K562 (cell line): ENCODE results near the gene ASB6. TPM values are rescaled to one million over a fixed set of nuclear protein-coding genes. Genes with fewer than 3 reads are reported as not detected.
"Not testable (repeated sequence)": the region's sequence is repeated elsewhere in the genome, so short reads cannot be mapped to it uniquely, and the experiment has no call there.

ENCODE experiments used
- ATAC-seq: fragments of 200-7000 bp; cut with Tn5 transposase; 3 replicates; pipeline ENCODE4 v1.9.1; 2020; ENCODE audit warnings: moderate library complexity
- BruUV-seq: library from RNA; stranded (reverse); fragments of 400-500 nt; replicated peaks from 2 replicates; lab custom pipeline; 2021; lab: Mats Ljungman, UMichigan
- CTCF ChIA-PET: fragments of 300-600 bp; formaldehyde crosslinking; extraction: SDS; loops from one replicate; lab custom pipeline; 2021; ENCODE audit warnings: low intra/inter-chr PET ratio; lab: Yijun Ruan, JAX
- POLR2A ChIA-PET: fragments of 300-600, 350-650 bp; sonication (Branson Sonifier 250); formaldehyde crosslinking; extraction: SDS; loops from one replicate; lab custom pipeline; 2021; ENCODE audit warnings: antibody characterized with exemption, inconsistent platforms; lab: Yijun Ruan, JAX
- DNase-seq, 4 experiments: peaks; one replicate each; pipeline versions ENCODE4 v3.0.0 to v3.0.0-alpha.2; 2011 to 2018; ENCODE audit warnings: low spot score in 3 of 4, mixed read lengths in 3 of 4; ENCODE audit errors: extremely low read depth in 1 of 4
- FAIRE-seq: peaks from 2 replicates; lab custom pipeline; 2011; peaks lifted over from hg19 to GRCh38; lab: Jason Lieb, UNC
- H2AFZ ChIP-seq: 2 replicates; pipeline ENCODE4 v1.6.0; 2011; ENCODE audit warnings: low read depth, low read length, control low read depth, inconsistent platforms
- H3K27ac ChIP-seq: fragments of 200-600 bp; 3 replicates; pipeline ENCODE4 v1.8.0; 2011; ENCODE audit warnings: low read depth, mild to moderate bottlenecking, control low read depth, inconsistent platforms, low read length, moderate library complexity, mixed read lengths; ENCODE audit errors: extremely low read depth
- H3K27me3 ChIP-seq, 2 experiments: fragments of 300-600 bp in 1 of 2; 2 replicates in 1 of 2; 3 replicates in 1 of 2; pipeline versions ENCODE4 v1.6.0 to v1.8.0; 2011; ENCODE audit warnings: inconsistent platforms in 2 of 2, low read length in 2 of 2, mild to moderate bottlenecking in 1 of 2, mixed read lengths in 1 of 2, moderate library complexity in 1 of 2; ENCODE audit not compliant: control insufficient read depth in 2 of 2, insufficient read depth in 2 of 2
- H3K36me3 ChIP-seq: fragments of 300-600 bp; 3 replicates; pipeline ENCODE4 v1.8.0; 2011; ENCODE audit warnings: mild to moderate bottlenecking, low read length, inconsistent platforms; ENCODE audit not compliant: control insufficient read depth, insufficient read depth
- H3K4me1 ChIP-seq, 2 experiments: fragments of 200-600 bp in 1 of 2; replicated peaks in 1 of 2; 2 replicates in 1 of 2; 3 replicates in 1 of 2; pipeline versions ENCODE4 v1.5.1 to v1.8.0; 2011; ENCODE audit warnings: inconsistent platforms in 2 of 2, low read length in 2 of 2, mild to moderate bottlenecking in 1 of 2, mixed read lengths in 1 of 2, moderate library complexity in 1 of 2; ENCODE audit not compliant: control insufficient read depth in 2 of 2, insufficient read depth in 2 of 2
- H3K4me2 ChIP-seq: 2 replicates; pipeline ENCODE4 v1.6.1; 2011; ENCODE audit warnings: low read length, control low read depth, inconsistent platforms, mixed read lengths; ENCODE audit not compliant: insufficient read depth
- H3K4me3 ChIP-seq: fragments of 200-600 bp; sonication (generic), shearing (Covaris generic); 2 replicates; pipeline ENCODE4 v1.5.1; 2016; ENCODE audit warnings: control low read depth, inconsistent platforms
- H3K79me2 ChIP-seq: fragments of 200-600 bp; 3 replicates; pipeline ENCODE4 v1.8.0; 2011; ENCODE audit warnings: low read length, inconsistent platforms; ENCODE audit not compliant: control insufficient read depth, insufficient read depth
- H3K9ac ChIP-seq, 2 experiments: 2 replicates each; pipeline versions ENCODE4 v1.6.0 to v1.6.1; 2011; ENCODE audit warnings: low read depth in 2 of 2, low read length in 2 of 2, control low read depth in 1 of 2, inconsistent platforms in 1 of 2, mild to moderate bottlenecking in 1 of 2, mixed read lengths in 1 of 2; ENCODE audit not compliant: insufficient read depth in 1 of 2
- H3K9me1 ChIP-seq: one replicate; pipeline ENCODE4 v1.6.0; 2011; ENCODE audit warnings: inconsistent platforms, mild to moderate bottlenecking, low read length, moderate library complexity; ENCODE audit not compliant: control insufficient read depth, insufficient read depth
- H3K9me3 ChIP-seq: replicated peaks from 2 replicates; pipeline ENCODE4 v1.5.1; 2011; ENCODE audit warnings: low read depth, low read length, inconsistent platforms; ENCODE audit not compliant: control insufficient read depth, insufficient read depth
- H4K20me1 ChIP-seq: replicated peaks from 2 replicates; pipeline ENCODE4 v1.6.1; 2011; ENCODE audit warnings: low read length, inconsistent platforms, mixed read lengths; ENCODE audit not compliant: control insufficient read depth, insufficient read depth
- DPF2 ChIP-seq: fragments of 450-650 bp; IDR thresholded peaks from 2 replicates; pipeline ENCODE4 v1.6.1; 2016
- HNRNPLL ChIP-seq: fragments of 200-400 bp; formaldehyde crosslinking; IDR thresholded peaks from 2 replicates; pipeline ENCODE4 v1.6.1; 2017; ENCODE audit warnings: low read length, low read depth, mild to moderate bottlenecking; ENCODE audit not compliant: poor library complexity, severe bottlenecking
- PHB2 ChIP-seq: fragments of 450-650 bp; IDR thresholded peaks from 2 replicates; pipeline ENCODE4 v1.6.1; 2017; ENCODE audit warnings: low read depth
- POLR2A ChIP-seq: fragments of 450-650 bp; conservative IDR thresholded peaks from 2 replicates; pipeline ENCODE4 v1.6.1; 2016
- SUPT5H ChIP-seq: fragments of 450-650 bp; IDR thresholded peaks from 2 replicates; pipeline ENCODE4 v1.6.1; 2016
- ZNF263 ChIP-seq: sonication (generic); formaldehyde crosslinking; IDR thresholded peaks from 2 replicates; pipeline ENCODE4 v1.8.0; 2022; ENCODE audit warnings: mild to moderate bottlenecking, missing genetic modification reagents, borderline replicate concordance
- ZNF707 ChIP-seq: fragments of 250-450 bp; sonication (Bioruptor Pico); conservative IDR thresholded peaks from 2 replicates; pipeline ENCODE4 v1.8.0; 2022; ENCODE audit warnings: inconsistent platforms, mild to moderate bottlenecking, moderate library complexity
- WGBS: fragments of 100-300 bp; shearing (Covaris generic); methylation state at CpG from one replicate; pipeline ENCODE4 v1.1.6; 2016; ENCODE audit warnings: low coverage, mixed read lengths; ENCODE audit not compliant: insufficient coverage; ENCODE audit errors: missing lambda C conversion rate; 5-methylcytosine and 5-hydroxymethylcytosine counted together
- in situ Hi-C: fragments of 300-500 bp; cut with MboI; formaldehyde crosslinking; loops from 4 replicates; pipeline ENCODE4 v1.15.0; 2018; ENCODE audit warnings: inconsistent platforms, mixed read lengths
- intact Hi-C: fragments of 100-400 bp; cut with micrococcal nuclease; formaldehyde crosslinking; loops from 2 replicates; pipeline ENCODE4 v1.14.2; 2022
- polyA plus RNA-seq, 8 experiments: library from polyadenylated mRNA; depleted of rRNA in 4 of 8; stranded (reverse) in 5 of 8; unstranded in 3 of 8; fragments of >200 nt; fragmentation: Nextera tagmentation in 2 of 8; fragmentation: Illumina TruSeq in 1 of 8; extraction: Ambion mirVana in 2 of 8; extraction: Trizol in 1 of 8; gene quantifications; 2 replicates each; pipeline versions ENCODE4 v1.2.1 to v1.2.3, GENCODE V29; 2011 to 2014; ENCODE audit warnings: inconsistent platforms in 1 of 8, missing spikeins in 1 of 8
- total RNA-seq, 7 experiments: library from RNA; depleted of rRNA in 6 of 7; stranded (reverse); fragments of >200 nt in 6 of 7; fragmentation: Illumina TruSeq in 2 of 7; extraction: Trizol in 2 of 7; gene quantifications; 2 replicates each; pipeline versions ENCODE4 v1.2.1 to v1.2.3, GENCODE V29; 2011 to 2021; ENCODE audit warnings: low replicate concordance in 1 of 7
- TF ChIP-seq, protein P1 (sequence below), 2 experiments: fragments of 450-650 bp; IDR thresholded peaks; 2 replicates each; pipeline ENCODE4 v1.6.1; 2018; ENCODE audit warnings: mild to moderate bottlenecking in 2 of 2, low read depth in 1 of 2; ENCODE audit not compliant: partially characterized antibody in 2 of 2

Gene ASB6
- total and polyA plus RNA-seq, 9 of the 15 experiments (the other 6 are each of a cell fraction or from before 2014, with no cell fraction given): 0.92 to 17.8 (median 11.3) TPM

DNA sequence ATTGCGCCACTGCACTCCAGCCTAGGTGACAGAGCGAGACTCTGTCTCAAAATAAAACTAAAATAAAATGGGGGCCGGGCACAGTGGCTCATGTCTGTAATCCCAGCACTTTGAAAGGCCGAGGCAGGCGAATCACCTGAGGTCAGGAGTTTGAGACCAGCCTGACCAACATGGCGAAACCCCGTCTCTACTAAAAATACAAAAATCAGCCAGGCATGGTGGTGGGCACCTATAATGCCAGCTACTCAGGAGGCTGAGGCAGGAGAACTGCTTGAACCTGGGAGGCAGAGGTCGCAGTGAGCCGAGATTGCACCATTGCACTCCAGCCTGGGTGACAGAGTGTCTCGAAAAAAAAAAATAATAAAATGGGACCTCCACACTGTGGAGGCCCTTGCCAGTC is 5.6 kb downstream of the ASB6 start:
- H3K27me3 ChIP-seq, H3K4me2 ChIP-seq, DNase-seq, H3K4me3 ChIP-seq, H3K27ac ChIP-seq, CTCF ChIA-PET, ATAC-seq, H3K9ac ChIP-seq, FAIRE-seq, H2AFZ ChIP-seq, H3K9me1 ChIP-seq, BruUV-seq, intact Hi-C loops, in situ Hi-C loops, H3K9me3 ChIP-seq: not testable (repeated sequence)
- 95% methylated on average over 10 of the region's 10 CpGs for WGBS
- H3K36me3 ChIP-seq: peaks cover 82% of the 10 kb centered on the region; the same call in 2 of the 3 replicates
- TF ChIP-seq POLR2A: peak; percentile 53
- peaks cover 0 to 33% of the 10 kb centered on the region in 2 experiments; a peak in 3 of 5 replicates for H3K4me1 ChIP-seq
- POLR2A ChIA-PET: interaction anchor here (0.6 to 2.3 kb wide), 3 partner anchors 10 to 497 kb away, joined by 3 to 11 read pairs (median 6); partner anchors contain the start of gene NTMT1
- peaks cover 35% of the 10 kb centered on the region for H4K20me1 ChIP-seq
- peaks cover 29% of the 10 kb centered on the region for H3K79me2 ChIP-seq

DNA sequence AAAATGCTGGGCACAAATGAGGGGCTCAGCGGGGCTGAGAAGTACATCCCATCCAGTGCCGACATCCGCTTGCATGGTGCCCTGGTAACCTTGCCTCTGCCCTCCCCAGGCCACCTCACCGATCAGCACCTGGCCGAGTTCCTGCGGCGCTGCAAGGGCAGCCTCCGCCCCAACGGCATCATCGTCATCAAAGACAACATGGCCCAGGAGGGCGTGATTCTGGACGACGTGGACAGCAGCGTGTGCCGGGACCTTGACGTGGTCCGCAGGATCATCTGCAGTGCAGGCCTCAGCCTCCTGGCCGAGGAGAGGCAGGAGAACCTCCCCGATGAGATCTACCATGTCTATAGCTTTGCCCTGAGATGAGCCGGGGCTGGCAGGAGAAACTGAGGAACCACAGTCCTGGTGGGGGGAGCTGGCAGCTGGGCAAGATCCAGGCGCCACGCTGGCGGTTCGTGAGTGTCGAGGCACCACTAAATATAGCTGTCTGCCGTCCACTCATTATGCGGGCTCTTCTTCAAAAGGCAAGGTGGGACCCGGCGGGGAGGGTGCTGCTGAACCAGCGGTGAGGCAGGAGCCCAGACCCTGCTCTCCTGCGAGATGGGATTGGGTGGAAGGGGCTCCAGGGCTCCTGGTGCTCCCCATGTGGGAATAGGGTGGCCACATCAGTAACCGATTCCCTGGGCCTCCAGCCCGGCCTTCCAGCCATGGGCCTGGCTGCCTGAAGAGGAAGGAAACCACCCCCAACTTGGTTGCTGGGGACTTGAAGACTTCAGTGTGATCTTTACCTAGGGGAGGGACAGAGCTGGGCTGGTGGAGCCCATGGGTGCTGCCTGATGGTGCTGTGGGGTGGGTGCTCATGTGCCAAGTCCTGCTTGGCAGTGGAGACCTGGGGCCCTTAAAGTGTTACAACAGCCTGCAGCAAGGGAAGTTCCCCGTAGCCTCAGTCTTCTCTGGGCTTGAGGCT is 6.6 kb downstream of the ASB6 start:
- no peak overlapping the region for H3K27ac ChIP-seq
- DNase-seq: no peak
- peaks cover 91% of the 10 kb centered on the region; the same call in 2 of the 3 replicates for H3K36me3 ChIP-seq
- no peak overlapping the region for H2AFZ ChIP-seq
- H3K27me3 ChIP-seq: no peaks in the 10 kb centered on the region
- no TSS peak for BruUV-seq
- peaks cover 29% of the 10 kb centered on the region for H3K79me2 ChIP-seq
- FAIRE-seq: no peak
- H3K4me2 ChIP-seq: no peak overlapping the region
- no peaks in the 10 kb centered on the region for H3K9me1 ChIP-seq
- in situ Hi-C loops: no loop called here
- ChIA-PET POLR2A (interaction anchor here (0.6 to 1.7 kb wide), 4 partner anchors 15 to 496 kb away, joined by 3 to 6 read pairs (median 4); no protein-coding TSS in a partner anchor), CTCF (no interaction called here)
- ATAC-seq: no peak; the same call in 2 of the 3 replicates
- WGBS: 93% methylated on average over 29 of the region's 34 CpGs
- H3K9ac ChIP-seq: peak overlapping the region in 1 of 2 experiments; percentile 61; a peak in 1 of 4 replicates
- H3K9me3 ChIP-seq: no peaks in the 10 kb centered on the region
- H4K20me1 ChIP-seq: peaks cover 35% of the 10 kb centered on the region
- no peak overlapping the region for H3K4me3 ChIP-seq
- intact Hi-C loops: no loop called here
- peaks cover 4 to 33% of the 10 kb centered on the region in 2 experiments; a peak in 4 of 5 replicates for H3K4me1 ChIP-seq
- TF ChIP-seq ZNF707 (CRISPR knock-in tag) (no peak), SUPT5H (0 out of 2 replicates have a peak, but pooled peaks have one; percentile 24), DPF2 (no peak), PHB2 (no peak), ZNF263 (no peak), HNRNPLL (no peak)
- TF ChIP-seq, protein P1, sequence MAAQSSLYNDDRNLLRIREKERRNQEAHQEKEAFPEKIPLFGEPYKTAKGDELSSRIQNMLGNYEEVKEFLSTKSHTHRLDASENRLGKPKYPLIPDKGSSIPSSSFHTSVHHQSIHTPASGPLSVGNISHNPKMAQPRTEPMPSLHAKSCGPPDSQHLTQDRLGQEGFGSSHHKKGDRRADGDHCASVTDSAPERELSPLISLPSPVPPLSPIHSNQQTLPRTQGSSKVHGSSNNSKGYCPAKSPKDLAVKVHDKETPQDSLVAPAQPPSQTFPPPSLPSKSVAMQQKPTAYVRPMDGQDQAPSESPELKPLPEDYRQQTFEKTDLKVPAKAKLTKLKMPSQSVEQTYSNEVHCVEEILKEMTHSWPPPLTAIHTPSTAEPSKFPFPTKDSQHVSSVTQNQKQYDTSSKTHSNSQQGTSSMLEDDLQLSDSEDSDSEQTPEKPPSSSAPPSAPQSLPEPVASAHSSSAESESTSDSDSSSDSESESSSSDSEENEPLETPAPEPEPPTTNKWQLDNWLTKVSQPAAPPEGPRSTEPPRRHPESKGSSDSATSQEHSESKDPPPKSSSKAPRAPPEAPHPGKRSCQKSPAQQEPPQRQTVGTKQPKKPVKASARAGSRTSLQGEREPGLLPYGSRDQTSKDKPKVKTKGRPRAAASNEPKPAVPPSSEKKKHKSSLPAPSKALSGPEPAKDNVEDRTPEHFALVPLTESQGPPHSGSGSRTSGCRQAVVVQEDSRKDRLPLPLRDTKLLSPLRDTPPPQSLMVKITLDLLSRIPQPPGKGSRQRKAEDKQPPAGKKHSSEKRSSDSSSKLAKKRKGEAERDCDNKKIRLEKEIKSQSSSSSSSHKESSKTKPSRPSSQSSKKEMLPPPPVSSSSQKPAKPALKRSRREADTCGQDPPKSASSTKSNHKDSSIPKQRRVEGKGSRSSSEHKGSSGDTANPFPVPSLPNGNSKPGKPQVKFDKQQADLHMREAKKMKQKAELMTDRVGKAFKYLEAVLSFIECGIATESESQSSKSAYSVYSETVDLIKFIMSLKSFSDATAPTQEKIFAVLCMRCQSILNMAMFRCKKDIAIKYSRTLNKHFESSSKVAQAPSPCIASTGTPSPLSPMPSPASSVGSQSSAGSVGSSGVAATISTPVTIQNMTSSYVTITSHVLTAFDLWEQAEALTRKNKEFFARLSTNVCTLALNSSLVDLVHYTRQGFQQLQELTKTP (IDR thresholded peaks at IDR 0.05; ENCODE audit: low read depth in 1 of 2, partially characterized antibody in 2 of 2): no peak
